Lung (tissue), 12 donors: ENCODE data around the gene ASS1. TPM values are rescaled to one million over a fixed set of nuclear protein-coding genes. Genes with fewer than 3 reads are reported as not detected.
"Not testable (repeated sequence)": the region's sequence is repeated elsewhere in the genome, so short reads cannot be mapped to it uniquely, and the experiment has no call there.

ENCODE experiments used
- ATAC-seq: fragments of 200-7000 bp; cut with Tn5 transposase; one replicate; pipeline ENCODE4 v1.9.1; 2020; ENCODE audit warnings: moderate number of reproducible peaks; ENCODE audit not compliant: insufficient read depth, low FRiP score
- DNase-seq, 3 donors: peaks; one replicate each; pipeline ENCODE4 v3.0.0-alpha.2; 2013 to 2017
- H3K27ac ChIP-seq, 2 donors: one replicate each; pipeline ENCODE4 v1.5.1; 2013; ENCODE audit warnings: mild to moderate bottlenecking in 2 of 2, moderate library complexity in 2 of 2, control low read depth in 1 of 2, inconsistent platforms in 1 of 2, low read depth in 1 of 2, low read length in 1 of 2
- H3K27me3 ChIP-seq, 3 donors: one replicate each; pipeline ENCODE4 v1.5.1; 2013; ENCODE audit warnings: low read length in 2 of 3; ENCODE audit not compliant: control insufficient read depth in 3 of 3, insufficient read depth in 3 of 3
- H3K36me3 ChIP-seq, 4 donors: one replicate each; pipeline ENCODE4 v1.5.1; 2013; ENCODE audit warnings: low read length in 4 of 4, mild to moderate bottlenecking in 1 of 4, moderate library complexity in 1 of 4; ENCODE audit not compliant: control insufficient read depth in 4 of 4, insufficient read depth in 4 of 4
- H3K4me1 ChIP-seq, 5 donors: one replicate each; pipeline ENCODE4 v1.5.1; 2013; ENCODE audit warnings: low read length in 5 of 5, mild to moderate bottlenecking in 2 of 5, moderate library complexity in 1 of 5; ENCODE audit not compliant: control insufficient read depth in 5 of 5, insufficient read depth in 5 of 5
- H3K4me3 ChIP-seq: one replicate; pipeline ENCODE4 v1.5.1; 2013; ENCODE audit warnings: mild to moderate bottlenecking, control low read depth, moderate library complexity
- H3K9ac ChIP-seq, 2 donors: one replicate each; pipeline ENCODE4 v1.5.1; 2013; ENCODE audit warnings: low read length in 2 of 2, control low read depth in 1 of 2; ENCODE audit not compliant: insufficient read depth in 1 of 2
- H3K9me3 ChIP-seq, 4 donors: one replicate each; pipeline ENCODE4 v1.5.1; 2013; ENCODE audit warnings: low read length in 3 of 4, mild to moderate bottlenecking in 1 of 4, moderate library complexity in 1 of 4; ENCODE audit not compliant: control insufficient read depth in 4 of 4, insufficient read depth in 3 of 4
- CTCF ChIP-seq: IDR thresholded peaks from 2 replicates; pipeline ENCODE4 v1.5.1; 2012; ENCODE audit warnings: mild to moderate bottlenecking; ENCODE audit errors: control extremely low read depth, extremely low read depth
- WGBS, 2 donors: extraction: QIAGEN DNeasy Blood & Tissue Kit; methylation state at CpG; one replicate each; pipeline ENCODE4 v1.1.7; 2013; 5-methylcytosine and 5-hydroxymethylcytosine counted together
- polyA plus RNA-seq, 2 donors: library from polyadenylated mRNA; stranded (reverse); fragments of 200-250 nt; gene quantifications; one replicate each; pipeline ENCODE4 v1.2.1, GENCODE V29; 2013
- total RNA-seq, 2 donors: library from RNA; depleted of rRNA in 1 of 2; stranded (reverse); fragments of >200 nt in 1 of 2; gene quantifications; one replicate each; pipeline ENCODE4 v1.2.1, GENCODE V29; 2014 to 2021
- donor health status: control.
- donor health status: control.
- donor health status: Bipolar disorder and iron deficiency.
- donor health status: healthy.
- donor health status: DM: yes; HTN: yes; CAD: no.

The ASS1 gene
- total and polyA plus RNA-seq, 4 donors: 51.2 to 165 (median 112) TPM

- WGBS, 2 donors: 80 to 88% methylated on average over 17 of the region's 17 CpGs
- no peak overlapping the region for H3K27ac ChIP-seq
- DNase-seq (no peak), ATAC-seq (no peak)
- TF ChIP-seq CTCF: no peak
- no peaks in the 10 kb centered on the region for H3K36me3 ChIP-seq
- no peaks in the 10 kb centered on the region for H3K4me1 ChIP-seq
- no peaks in the 10 kb centered on the region for H3K27me3 ChIP-seq
- no peak overlapping the region for H3K4me3 ChIP-seq
- H3K9ac ChIP-seq: no peak overlapping the region
- H3K9me3 ChIP-seq: no peaks in the 10 kb centered on the region
Measured at GRCh38 chr9:130398487-130399240, 46.1 kb upstream of the ASS1 start.

- no peak overlapping the region for H3K9ac ChIP-seq
- no peaks in the 10 kb centered on the region for H3K9me3 ChIP-seq
- no peak overlapping the region for H3K4me3 ChIP-seq
- H3K27me3 ChIP-seq: no peaks in the 10 kb centered on the region
- H3K36me3 ChIP-seq: no peaks in the 10 kb centered on the region
- no peak for TF ChIP-seq CTCF
- H3K27ac ChIP-seq: no peak overlapping the region
- no peaks in the 10 kb centered on the region for H3K4me1 ChIP-seq
- ATAC-seq (no peak), DNase-seq (no peak)
- WGBS, 2 donors: 75 to 80% methylated on average over 8 of the region's 8 CpGs
Measured at GRCh38 chr9:130399768-130400167, 45.0 kb upstream of the ASS1 start.

GRCh38 chr9:130400870-130401269 is 43.9 kb upstream of the ASS1 start:
- Histone ChIP-seq H3K4me1 (no peaks in the 10 kb centered on the region), H3K36me3 (no peaks in the 10 kb centered on the region), H3K27me3 (no peaks in the 10 kb centered on the region), H3K27ac (no peak overlapping the region), H3K4me3 (no peak overlapping the region), H3K9me3 (no peaks in the 10 kb centered on the region), H3K9ac (no peak overlapping the region)
- 92 to 94% methylated on average over 8 of the region's 8 CpGs for WGBS, 2 donors
- no peak for DNase-seq
- no peak for ATAC-seq
- TF ChIP-seq CTCF: no peak

GRCh38 chr9:130401742-130402141 is 43.0 kb upstream of the ASS1 start:
- H3K4me1 ChIP-seq, H3K9ac ChIP-seq, H3K27me3 ChIP-seq, DNase-seq, ATAC-seq, H3K4me3 ChIP-seq, H3K9me3 ChIP-seq, H3K27ac ChIP-seq, H3K36me3 ChIP-seq: not testable (repeated sequence)
- WGBS, 2 donors: 90 to 94% methylated on average over 3 of the region's 3 CpGs
